ENCODE results near the gene SFRP5.

Gene SFRP5

DNA sequence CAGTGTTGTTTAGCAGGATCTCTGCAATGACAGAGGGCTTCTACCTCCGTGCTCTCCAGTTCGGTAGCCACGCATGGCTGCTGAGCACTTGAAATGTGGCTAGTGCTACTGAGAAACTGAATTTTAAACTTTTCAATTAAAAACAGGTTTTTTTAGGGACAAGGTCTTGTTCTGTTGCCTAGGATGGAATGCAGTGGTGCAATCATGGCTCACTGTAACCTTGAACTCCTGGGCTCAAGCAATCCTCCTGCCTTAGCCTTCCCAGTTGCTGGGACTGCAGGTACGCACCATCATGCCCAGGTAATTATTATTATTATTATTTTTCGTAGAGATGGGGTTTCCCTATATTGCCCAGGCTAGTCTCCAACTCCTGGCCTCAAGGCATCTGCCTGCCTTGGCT, 13.4 kb upstream of the SFRP5 start:
- Histone ChIP-seq H3K27me3 (ENCODE audit: control insufficient read depth, insufficient read depth, low read length) (no peaks in the 10 kb centered on the region; the same call in 1 of the 2 replicates), H3K9ac (ENCODE audit: low read length) (no peak overlapping the region), H3K36me3 (ENCODE audit: control insufficient read depth, insufficient read depth, low read length) (no peaks in the 10 kb centered on the region), H3K4me3 (ENCODE audit: low read depth, low read length) (no peak overlapping the region), H3K9me3 (ENCODE audit: control insufficient read depth, insufficient read depth, low read depth, low read length) (no peaks in the 10 kb centered on the region), H3K4me1 (ENCODE audit: control insufficient read depth, insufficient read depth, low read length) (peaks cover 25% of the 10 kb centered on the region), H3K27ac (ENCODE audit: low read depth, low read length) (no peak overlapping the region)

DNA sequence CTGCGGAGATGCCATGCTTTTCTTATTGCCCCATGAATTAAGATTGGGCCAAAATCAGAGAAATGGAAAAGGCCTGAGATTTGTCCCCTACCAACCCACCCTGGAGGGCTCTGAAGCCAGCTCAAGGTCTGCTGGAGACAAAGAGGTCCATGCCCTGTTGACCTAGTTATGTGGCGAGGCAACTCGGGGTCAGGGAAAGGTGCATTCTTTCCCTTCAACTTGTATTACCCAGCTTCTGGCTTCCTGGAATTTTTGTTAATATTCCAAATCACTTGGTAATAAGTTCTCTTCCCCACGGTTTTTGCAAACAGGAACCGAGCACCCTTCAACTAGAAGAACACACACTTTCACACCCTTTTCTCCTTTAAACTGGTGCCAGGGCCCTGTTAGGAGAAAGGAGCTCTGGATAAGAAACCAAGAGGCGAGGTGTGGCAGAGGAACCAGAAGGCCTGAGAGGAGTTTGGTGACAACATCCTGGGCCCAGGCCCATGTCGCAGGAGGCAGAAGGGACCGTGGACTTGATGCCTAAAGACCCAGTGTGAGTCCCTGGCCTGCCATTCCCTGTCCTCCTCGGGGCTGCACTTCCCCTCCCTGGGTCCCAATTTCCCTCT, 12.5 kb upstream of the SFRP5 start:
- Histone ChIP-seq H3K9me3 (ENCODE audit: control insufficient read depth, insufficient read depth, low read depth, low read length) (no peaks in the 10 kb centered on the region), H3K36me3 (ENCODE audit: control insufficient read depth, insufficient read depth, low read length) (no peaks in the 10 kb centered on the region), H3K27ac (ENCODE audit: low read depth, low read length) (no peak overlapping the region), H3K9ac (ENCODE audit: low read length) (no peak overlapping the region), H3K4me1 (ENCODE audit: control insufficient read depth, insufficient read depth, low read length) (peaks cover 25% of the 10 kb centered on the region), H3K27me3 (ENCODE audit: control insufficient read depth, insufficient read depth, low read length) (no peaks in the 10 kb centered on the region; the same call in 1 of the 2 replicates), H3K4me3 (ENCODE audit: low read depth, low read length) (no peak overlapping the region)

DNA sequence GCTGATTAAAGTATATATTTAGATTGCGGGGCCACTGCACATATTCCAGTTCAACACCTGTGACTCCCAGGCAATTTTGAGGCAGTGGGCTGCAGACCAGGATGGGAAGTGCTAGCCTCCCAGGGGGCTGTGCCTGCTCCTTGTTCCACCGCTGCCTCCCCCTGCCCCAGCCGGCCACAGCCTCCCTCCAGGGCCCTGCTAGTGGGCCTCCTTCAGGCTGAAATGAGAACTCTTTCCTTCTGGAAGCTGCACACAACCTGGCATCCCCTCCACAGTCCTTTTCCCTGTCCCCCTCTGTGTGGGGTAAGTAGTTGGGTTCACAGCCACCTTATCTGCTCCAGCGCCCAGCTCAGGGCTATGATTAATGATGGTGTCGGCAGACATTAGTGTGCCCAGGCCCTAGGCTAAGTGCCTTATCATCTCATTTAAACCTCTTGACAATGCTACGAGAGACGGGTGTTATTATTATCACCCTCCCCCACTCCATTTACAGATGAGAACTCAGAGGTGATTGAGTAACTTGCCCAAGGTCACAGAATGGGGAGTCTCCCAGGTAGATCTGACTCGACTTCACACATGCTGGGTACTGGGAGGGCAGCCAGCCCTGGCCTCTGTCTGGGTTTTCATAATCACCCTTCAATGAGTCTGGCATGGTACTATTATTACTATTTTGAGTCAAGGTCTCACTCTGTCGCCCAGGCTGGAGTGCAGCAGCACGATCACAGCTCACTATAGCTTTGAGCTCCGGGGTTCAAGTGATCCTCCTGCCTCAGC, 10.8 kb upstream of the SFRP5 start:
- H3K27ac ChIP-seq (ENCODE audit: low read depth, low read length), result no peak overlapping the region
- H3K9ac ChIP-seq (ENCODE audit: low read length), result no peak overlapping the region
- H3K4me1 ChIP-seq (ENCODE audit: control insufficient read depth, insufficient read depth, low read length), result peaks cover 29% of the 10 kb centered on the region

GRCh38 chr10:97781618-97782331, 10.0 kb upstream of the SFRP5 start:
- no peaks in the 10 kb centered on the region; the same call in 1 of the 2 replicates for H3K27me3 ChIP-seq (ENCODE audit: control insufficient read depth, insufficient read depth, low read length)
- H3K36me3 ChIP-seq (ENCODE audit: control insufficient read depth, insufficient read depth, low read length), result no peaks in the 10 kb centered on the region
- no peaks in the 10 kb centered on the region for H3K9me3 ChIP-seq (ENCODE audit: control insufficient read depth, insufficient read depth, low read depth, low read length)
- peaks cover 29% of the 10 kb centered on the region for H3K4me1 ChIP-seq (ENCODE audit: control insufficient read depth, insufficient read depth, low read length)
- no peak overlapping the region for H3K9ac ChIP-seq (ENCODE audit: low read length)
- H3K27ac ChIP-seq (ENCODE audit: low read depth, low read length), result no peak overlapping the region; the same call in 1 of the 2 replicates
- H3K4me3 ChIP-seq (ENCODE audit: low read depth, low read length), result no peak overlapping the region

More for the DNA sequence above, 10.8 kb upstream of the SFRP5 start:
- Histone ChIP-seq H3K27me3 (ENCODE audit: control insufficient read depth, insufficient read depth, low read length) (no peaks in the 10 kb centered on the region; the same call in 1 of the 2 replicates), H3K36me3 (ENCODE audit: control insufficient read depth, insufficient read depth, low read length) (no peaks in the 10 kb centered on the region), H3K9me3 (ENCODE audit: control insufficient read depth, insufficient read depth, low read depth, low read length) (no peaks in the 10 kb centered on the region), H3K4me3 (ENCODE audit: low read depth, low read length) (no peak overlapping the region)

GRCh38 chr10:97780841-97781617, 9.2 kb upstream of the SFRP5 start:
- H3K27me3 ChIP-seq (ENCODE audit: control insufficient read depth, insufficient read depth, low read length), result no peaks in the 10 kb centered on the region
- no peaks in the 10 kb centered on the region for H3K36me3 ChIP-seq (ENCODE audit: control insufficient read depth, insufficient read depth, low read length)
- H3K9ac ChIP-seq (ENCODE audit: low read length), result no peak overlapping the region
- H3K4me3 ChIP-seq (ENCODE audit: low read depth, low read length), result no peak overlapping the region
- peaks cover 29% of the 10 kb centered on the region for H3K4me1 ChIP-seq (ENCODE audit: control insufficient read depth, insufficient read depth, low read length)
- no peak overlapping the region for H3K27ac ChIP-seq (ENCODE audit: low read depth, low read length)
- H3K9me3 ChIP-seq (ENCODE audit: control insufficient read depth, insufficient read depth, low read depth, low read length), result no peaks in the 10 kb centered on the region

- Histone ChIP-seq H3K9me3 (ENCODE audit: control insufficient read depth, insufficient read depth, low read depth, low read length) (no peaks in the 10 kb centered on the region), H3K9ac (ENCODE audit: low read length) (no peak overlapping the region), H3K27ac (ENCODE audit: low read depth, low read length) (no peak overlapping the region), H3K4me1 (ENCODE audit: control insufficient read depth, insufficient read depth, low read length) (peaks cover 29% of the 10 kb centered on the region), H3K36me3 (ENCODE audit: control insufficient read depth, insufficient read depth, low read length) (no peaks in the 10 kb centered on the region), H3K4me3 (ENCODE audit: low read depth, low read length) (no peak overlapping the region), H3K27me3 (ENCODE audit: control insufficient read depth, insufficient read depth, low read length) (no peaks in the 10 kb centered on the region)
Measured at GRCh38 chr10:97779975-97780374, 8.2 kb upstream of the SFRP5 start.

DNA sequence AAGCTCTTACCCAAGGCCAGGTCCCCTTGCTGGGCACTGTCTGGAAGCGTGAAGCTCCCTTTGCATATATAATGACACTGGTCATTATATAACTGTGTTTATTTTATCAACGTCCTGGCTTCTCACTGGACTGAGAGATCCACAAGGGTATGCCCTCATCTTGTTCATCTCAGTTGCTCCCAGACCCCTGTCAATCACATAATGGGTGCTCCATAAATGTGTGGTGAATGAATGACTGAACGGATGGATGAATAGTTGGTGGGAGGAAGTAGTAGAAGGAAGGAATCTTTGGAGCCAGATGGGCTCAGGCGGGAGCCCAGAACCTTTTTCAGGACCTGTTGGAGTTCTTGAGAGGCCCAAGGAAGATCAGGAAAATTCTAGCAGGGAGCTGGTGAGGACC, 7.7 kb upstream of the SFRP5 start:
- Histone ChIP-seq H3K27me3 (ENCODE audit: control insufficient read depth, insufficient read depth, low read length) (no peaks in the 10 kb centered on the region), H3K9me3 (ENCODE audit: control insufficient read depth, insufficient read depth, low read depth, low read length) (no peaks in the 10 kb centered on the region), H3K4me3 (ENCODE audit: low read depth, low read length) (no peak overlapping the region), H3K9ac (ENCODE audit: low read length) (no peak overlapping the region), H3K36me3 (ENCODE audit: control insufficient read depth, insufficient read depth, low read length) (no peaks in the 10 kb centered on the region), H3K4me1 (ENCODE audit: control insufficient read depth, insufficient read depth, low read length) (peaks cover 29% of the 10 kb centered on the region), H3K27ac (ENCODE audit: low read depth, low read length) (no peak overlapping the region)

DNA sequence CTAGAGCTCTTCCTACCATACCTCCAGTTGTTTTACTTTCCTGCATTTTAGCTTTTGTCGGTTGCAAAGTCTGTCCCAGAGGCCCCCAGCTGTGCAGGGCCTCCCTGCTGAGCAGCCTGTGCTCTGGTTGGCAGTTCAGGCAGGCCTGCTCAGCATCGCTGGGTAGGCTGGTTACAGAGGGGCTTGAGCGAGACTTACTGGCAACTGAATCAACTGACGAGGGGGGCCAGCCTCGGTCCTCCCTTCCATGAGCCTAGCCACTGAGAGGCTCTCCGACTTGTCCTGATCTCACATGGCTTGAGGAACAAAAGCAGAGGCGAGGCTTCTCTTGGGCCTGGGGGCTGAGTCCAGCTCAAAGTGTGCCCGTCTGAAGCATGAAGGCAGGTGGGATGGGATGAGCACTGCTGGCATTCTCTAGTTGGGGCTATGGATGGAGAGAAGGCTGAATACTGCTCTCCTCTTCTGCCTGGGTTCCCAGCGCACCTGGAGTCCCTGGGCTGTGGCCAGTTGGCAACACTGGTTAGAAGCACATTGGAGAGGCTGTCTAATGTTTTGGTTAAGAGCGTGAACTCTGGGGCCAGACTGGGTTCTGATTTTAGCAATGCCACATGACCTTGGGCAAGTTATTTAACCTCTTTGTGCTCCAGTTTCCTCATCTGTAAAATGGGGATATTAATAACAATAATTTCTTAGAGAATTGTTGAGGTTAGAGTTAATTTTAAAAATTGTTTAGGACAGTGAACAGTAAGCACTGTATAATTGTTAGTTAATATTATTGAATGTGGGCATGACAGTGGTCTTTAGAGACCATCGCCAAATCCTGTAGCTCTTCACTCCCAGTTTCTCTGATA, 6.9 kb upstream of the SFRP5 start:
- no peaks in the 10 kb centered on the region for H3K9me3 ChIP-seq (ENCODE audit: control insufficient read depth, insufficient read depth, low read depth, low read length)
- H3K4me3 ChIP-seq (ENCODE audit: low read depth, low read length), result no peak overlapping the region
- H3K4me1 ChIP-seq (ENCODE audit: control insufficient read depth, insufficient read depth, low read length), result peaks cover 29% of the 10 kb centered on the region
- no peaks in the 10 kb centered on the region for H3K36me3 ChIP-seq (ENCODE audit: control insufficient read depth, insufficient read depth, low read length)
- H3K27me3 ChIP-seq (ENCODE audit: control insufficient read depth, insufficient read depth, low read length), result peaks cover 5% of the 10 kb centered on the region
- no peak overlapping the region for H3K9ac ChIP-seq (ENCODE audit: low read length)
- H3K27ac ChIP-seq (ENCODE audit: low read depth, low read length), result no peak overlapping the region

DNA sequence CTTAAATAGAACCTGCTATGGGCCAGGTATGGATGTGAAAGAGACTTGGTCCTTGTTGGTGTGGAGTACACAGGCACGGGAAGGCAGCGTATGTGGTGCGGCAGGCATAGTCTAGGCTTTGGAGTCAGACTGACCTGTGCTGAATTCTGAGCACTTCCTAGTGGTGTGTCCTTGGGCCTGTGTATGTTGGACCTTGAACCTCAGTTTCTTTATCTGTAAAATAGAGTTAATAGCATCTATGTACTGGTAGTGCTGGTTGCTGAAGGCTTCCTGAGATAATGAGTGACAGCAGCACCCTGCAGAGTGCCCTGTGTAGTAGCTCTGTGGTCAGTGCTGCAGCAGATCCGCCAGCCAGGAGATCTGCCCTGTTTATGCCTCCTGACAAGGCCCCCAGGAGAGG, 5.3 kb upstream of the SFRP5 start:
- H3K4me3 ChIP-seq (ENCODE audit: low read depth, low read length), result no peak overlapping the region
- H3K9ac ChIP-seq (ENCODE audit: low read length), result no peak overlapping the region
- H3K36me3 ChIP-seq (ENCODE audit: control insufficient read depth, insufficient read depth, low read length), result no peaks in the 10 kb centered on the region
- no peaks in the 10 kb centered on the region for H3K9me3 ChIP-seq (ENCODE audit: control insufficient read depth, insufficient read depth, low read depth, low read length)
- H3K27me3 ChIP-seq (ENCODE audit: control insufficient read depth, insufficient read depth, low read length), result peaks cover 20% of the 10 kb centered on the region
- H3K4me1 ChIP-seq (ENCODE audit: control insufficient read depth, insufficient read depth, low read length), result peaks cover 41% of the 10 kb centered on the region
- H3K27ac ChIP-seq (ENCODE audit: low read depth, low read length), result no peak overlapping the region

DNA sequence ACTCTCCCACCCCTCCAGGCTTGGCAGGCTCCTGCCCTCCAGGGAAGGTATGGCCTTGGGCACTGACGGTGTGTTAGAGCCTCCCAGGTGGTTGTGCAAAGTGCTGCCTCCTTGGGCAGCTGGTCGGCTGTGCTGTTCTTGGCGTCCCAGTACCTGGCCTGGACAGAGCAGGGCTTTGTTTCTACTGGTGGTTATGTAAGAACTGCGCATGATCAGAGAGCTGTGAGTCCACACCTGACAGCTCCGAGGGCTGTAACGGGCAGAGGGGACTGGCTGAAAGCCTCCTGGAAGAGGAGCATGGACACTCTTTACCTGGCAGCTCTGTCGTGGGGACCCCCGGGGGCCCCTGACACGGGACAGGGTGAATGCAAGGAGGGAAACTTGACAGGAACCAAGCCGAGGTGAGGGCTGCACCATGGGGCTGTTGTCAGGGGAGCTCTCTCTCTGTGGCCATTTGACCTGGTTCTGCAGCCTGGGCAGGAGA, 3.1 kb upstream of the SFRP5 start:
- no peak overlapping the region for H3K4me3 ChIP-seq (ENCODE audit: low read depth, low read length)
- peaks cover 42% of the 10 kb centered on the region for H3K27me3 ChIP-seq (ENCODE audit: control insufficient read depth, insufficient read depth, low read length)
- no peak overlapping the region for H3K9ac ChIP-seq (ENCODE audit: low read length)
- peaks cover 27% of the 10 kb centered on the region for H3K4me1 ChIP-seq (ENCODE audit: control insufficient read depth, insufficient read depth, low read length)
- H3K36me3 ChIP-seq (ENCODE audit: control insufficient read depth, insufficient read depth, low read length), result no peaks in the 10 kb centered on the region
- H3K9me3 ChIP-seq (ENCODE audit: control insufficient read depth, insufficient read depth, low read depth, low read length), result no peaks in the 10 kb centered on the region
- H3K27ac ChIP-seq (ENCODE audit: low read depth, low read length), result no peak overlapping the region
